Prostate gland (tissue), 2 donors: ENCODE results near the gene RSPH1. TPM values are rescaled to one million over a fixed set of nuclear protein-coding genes. Genes with fewer than 3 reads are reported as not detected.
A peak's percentile ranks its signal among the peaks of the same experiment; 100 is the strongest.

Experiments
- DNase-seq: peaks from one replicate; pipeline ENCODE4 v3.0.0-alpha.2; 2019; ENCODE audit warnings: low spot score
- H3K27ac ChIP-seq, 2 donors: fragments of 200-600 bp; sonication (generic); 2 replicates each; pipeline ENCODE4 v1.5.1; 2017 to 2019
- H3K27me3 ChIP-seq: fragments of 200-600 bp; sonication (generic); replicated peaks from 2 replicates; pipeline ENCODE4 v1.5.1; 2019; ENCODE audit not compliant: insufficient read depth
- H3K36me3 ChIP-seq, 2 donors: fragments of 200-600 bp; sonication (generic); 1 replicate in 1 of 2; 2 replicates in 1 of 2; pipeline versions ENCODE4 v1.5.1 to v1.8.1; 2017 to 2019
- H3K4me1 ChIP-seq: fragments of 200-600 bp; sonication (generic); replicated peaks from 2 replicates; pipeline ENCODE4 v1.5.1; 2019
- H3K4me3 ChIP-seq, 2 donors: fragments of 200-600 bp; sonication (generic); 2 replicates each; pipeline ENCODE4 v1.5.1; 2017 to 2019
- H3K9me3 ChIP-seq: fragments of 200-600 bp; sonication (generic); 2 replicates; pipeline ENCODE4 v1.5.1; 2017
- POLR2A ChIP-seq: fragments of 450-650 bp; IDR thresholded peaks from one replicate; pipeline ENCODE4 v1.6.1; 2016; ENCODE audit warnings: antibody characterized with exemption, mild to moderate bottlenecking
- POLR2AphosphoS5 ChIP-seq: sonication (generic); formaldehyde crosslinking; IDR thresholded peaks from one replicate; pipeline ENCODE4 v1.6.1; 2017; ENCODE audit warnings: antibody characterized with exemption
- WGBS: methylation state at CpG from one replicate; pipeline ENCODE4 v1.1.5; 2018; 5-methylcytosine and 5-hydroxymethylcytosine counted together
- intact Hi-C: fragments of 100-400 bp; cut with DNase I; formaldehyde crosslinking; loops from one replicate; pipeline ENCODE4 v1.14.2; 2022
- total RNA-seq, 2 donors: library from RNA; depleted of rRNA; stranded (reverse); fragments of >200 nt; gene quantifications; one replicate each; pipeline ENCODE4 v1.1.0, GENCODE V29; 2016
- TF ChIP-seq, protein P1 (sequence below), 4 experiments: fragments of 200-600 bp in 2 of 4; fragments of 450-650 bp in 2 of 4; sonication (generic) in 2 of 4; IDR thresholded peaks; 1 replicate in 3 of 4; 2 replicates in 1 of 4; pipeline ENCODE4 v1.5.1; 2016 to 2019; ENCODE audit warnings: antibody characterized with exemption in 4 of 4, mild to moderate bottlenecking in 2 of 4, moderate library complexity in 2 of 4

Gene RSPH1
- total RNA-seq, 2 donors from 2014 or later: 1.6 to 2.6 TPM

DNA sequence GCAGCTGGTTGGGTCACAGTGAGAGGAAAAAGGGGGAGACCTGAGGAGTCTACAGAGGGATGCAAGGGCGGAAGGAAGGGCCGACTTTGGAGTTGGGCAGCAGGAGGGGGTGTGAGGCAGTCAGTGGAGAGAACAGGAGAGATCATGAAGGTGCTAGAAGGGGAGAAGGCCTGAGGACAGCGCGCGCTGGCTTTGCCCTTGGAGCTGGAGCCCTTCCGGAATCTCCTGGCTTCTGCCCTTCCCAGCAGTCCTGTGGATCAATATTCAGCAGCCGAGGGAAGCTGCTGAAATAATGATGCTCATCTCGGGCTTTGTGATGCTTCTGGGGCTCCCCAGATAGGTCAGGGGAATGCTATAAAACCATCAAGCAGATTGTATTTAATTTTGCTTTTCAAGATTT is 44.4 kb upstream of the RSPH1 start:
- Histone ChIP-seq H3K36me3 (peaks cover 0 to 5% of the 10 kb centered on the region in 2 donors), H3K4me1 (peaks cover 16% of the 10 kb centered on the region), H3K27ac (peak overlapping the region in 1 of 2 donors; percentile 95), H3K9me3 (no peaks in the 10 kb centered on the region), H3K4me3 (no peak overlapping the region), H3K27me3 (no peaks in the 10 kb centered on the region)
- 90% methylated on average over 8 of the region's 8 CpGs for WGBS
- TF ChIP-seq POLR2AphosphoS5: no peak
- DNase-seq: no peak
- intact Hi-C loops: no loop called here

DNA sequence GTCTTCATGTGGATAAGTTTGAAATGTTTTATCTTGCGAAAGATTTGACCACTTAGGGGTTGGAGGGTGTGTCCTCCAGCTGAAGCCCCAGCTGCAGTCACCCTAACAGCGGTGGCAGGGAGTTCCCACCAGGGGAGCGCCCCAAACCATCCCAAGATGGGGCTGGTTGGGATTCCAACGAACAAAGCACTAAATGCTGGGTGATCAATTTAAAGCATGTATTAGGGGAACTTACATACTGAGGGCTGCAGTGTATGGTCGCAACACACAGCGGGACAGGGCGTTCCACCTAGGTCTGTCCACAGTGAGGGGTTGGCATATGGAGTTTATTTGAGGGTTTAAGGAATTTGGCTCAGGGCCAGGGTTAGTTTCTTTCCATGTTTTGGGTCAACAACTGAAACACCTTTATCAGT is 43.9 kb upstream of the RSPH1 start:
- TF ChIP-seq POLR2AphosphoS5 (no peak), POLR2A (no peak)
- TF ChIP-seq, protein P1, sequence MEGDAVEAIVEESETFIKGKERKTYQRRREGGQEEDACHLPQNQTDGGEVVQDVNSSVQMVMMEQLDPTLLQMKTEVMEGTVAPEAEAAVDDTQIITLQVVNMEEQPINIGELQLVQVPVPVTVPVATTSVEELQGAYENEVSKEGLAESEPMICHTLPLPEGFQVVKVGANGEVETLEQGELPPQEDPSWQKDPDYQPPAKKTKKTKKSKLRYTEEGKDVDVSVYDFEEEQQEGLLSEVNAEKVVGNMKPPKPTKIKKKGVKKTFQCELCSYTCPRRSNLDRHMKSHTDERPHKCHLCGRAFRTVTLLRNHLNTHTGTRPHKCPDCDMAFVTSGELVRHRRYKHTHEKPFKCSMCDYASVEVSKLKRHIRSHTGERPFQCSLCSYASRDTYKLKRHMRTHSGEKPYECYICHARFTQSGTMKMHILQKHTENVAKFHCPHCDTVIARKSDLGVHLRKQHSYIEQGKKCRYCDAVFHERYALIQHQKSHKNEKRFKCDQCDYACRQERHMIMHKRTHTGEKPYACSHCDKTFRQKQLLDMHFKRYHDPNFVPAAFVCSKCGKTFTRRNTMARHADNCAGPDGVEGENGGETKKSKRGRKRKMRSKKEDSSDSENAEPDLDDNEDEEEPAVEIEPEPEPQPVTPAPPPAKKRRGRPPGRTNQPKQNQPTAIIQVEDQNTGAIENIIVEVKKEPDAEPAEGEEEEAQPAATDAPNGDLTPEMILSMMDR (IDR thresholded peaks at IDR 0.05): no peak
- no peak for DNase-seq
- peak overlapping the region in 1 of 2 donors; percentile 95 for H3K27ac ChIP-seq
- H3K4me3 ChIP-seq: no peak overlapping the region
- H3K9me3 ChIP-seq: no peaks in the 10 kb centered on the region
- H3K36me3 ChIP-seq: peaks cover 0 to 5% of the 10 kb centered on the region in 2 donors
- 78% methylated on average over 7 of the region's 7 CpGs for WGBS
- intact Hi-C loops: no loop called here
- no peaks in the 10 kb centered on the region for H3K27me3 ChIP-seq
- H3K4me1 ChIP-seq: peaks cover 18% of the 10 kb centered on the region

DNA sequence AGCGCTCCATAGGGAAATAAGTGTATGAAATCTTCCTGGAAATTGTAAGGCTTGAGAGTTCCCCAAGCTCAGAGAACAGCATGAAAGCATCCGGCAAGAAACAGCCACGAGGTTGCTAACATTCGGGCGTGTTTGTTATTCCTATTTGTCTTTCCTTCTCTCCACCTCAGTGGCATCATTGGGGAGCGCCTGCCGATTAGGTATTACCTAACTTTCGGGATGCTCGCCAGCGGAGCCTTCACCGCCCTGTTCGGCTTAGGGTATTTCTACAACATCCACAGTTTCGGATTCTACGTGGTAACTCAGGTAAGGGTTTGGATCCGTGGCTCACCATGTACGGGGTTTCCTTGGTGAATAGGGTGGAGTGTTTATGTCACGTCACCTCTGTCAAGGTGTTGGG is 43.3 kb upstream of the RSPH1 start:
- TF ChIP-seq, protein P1 (IDR thresholded peaks at IDR 0.05): no peak
- no peak for TF ChIP-seq POLR2A
- TF ChIP-seq POLR2AphosphoS5: peak; percentile 12
- WGBS: 81% methylated on average over 17 of the region's 17 CpGs
- intact Hi-C loops: no loop called here
- DNase-seq: peak; percentile 46
- Histone ChIP-seq H3K36me3 (peaks cover 0 to 5% of the 10 kb centered on the region in 2 donors), H3K4me3 (no peak overlapping the region), H3K4me1 (peaks cover 18% of the 10 kb centered on the region), H3K9me3 (no peaks in the 10 kb centered on the region), H3K27me3 (no peaks in the 10 kb centered on the region), H3K27ac (peak overlapping the region; percentile 67 to 95)

DNA sequence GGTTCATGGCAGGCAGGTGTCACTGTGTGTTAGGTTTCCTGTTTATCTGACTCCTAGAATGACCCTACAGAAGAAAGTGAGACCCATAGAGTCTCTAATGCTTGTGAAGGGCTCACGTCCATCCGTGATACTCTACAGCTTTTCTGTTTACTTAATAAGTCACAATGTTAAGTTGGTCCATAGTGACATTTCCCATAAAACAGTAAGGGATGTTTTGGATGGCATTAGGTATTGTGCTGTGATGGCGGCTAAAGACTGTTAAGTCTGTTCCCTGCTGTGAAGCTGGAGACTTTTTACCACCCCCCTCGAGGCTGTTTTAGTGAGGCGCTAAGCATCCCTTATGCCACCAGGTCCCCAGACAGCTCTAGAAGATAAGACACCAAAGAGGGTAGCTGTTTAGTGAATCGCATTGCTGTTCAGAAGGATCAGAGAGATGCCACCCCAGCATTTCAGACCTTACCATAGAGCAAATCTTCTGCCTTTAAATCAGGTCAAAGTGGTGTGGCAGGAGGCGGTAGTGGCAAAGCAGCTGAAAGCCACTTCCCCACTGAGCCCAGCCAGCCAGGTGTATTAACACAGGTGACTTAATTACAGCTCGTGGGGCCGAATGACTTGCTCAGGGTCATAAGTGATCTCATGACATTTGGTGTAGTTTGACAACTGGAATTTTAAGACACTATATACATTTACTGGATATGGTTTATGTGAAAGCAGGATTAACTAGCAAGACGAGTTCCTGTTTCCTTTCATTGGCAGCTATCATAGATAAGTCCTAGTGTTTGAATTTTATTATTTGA is 42.7 kb upstream of the RSPH1 start:
- TF ChIP-seq POLR2AphosphoS5: peak; percentile 55
- TF ChIP-seq, protein P1 (IDR thresholded peaks at IDR 0.05): no peak
- peak overlapping the region; percentile 67 to 95 for H3K27ac ChIP-seq
- peaks cover 18% of the 10 kb centered on the region for H3K4me1 ChIP-seq
- no peak overlapping the region for H3K4me3 ChIP-seq
- H3K36me3 ChIP-seq: peaks cover 0 to 5% of the 10 kb centered on the region in 2 donors
- intact Hi-C loops: no loop called here
- no peaks in the 10 kb centered on the region for H3K27me3 ChIP-seq
- 59% methylated on average over 10 of the region's 10 CpGs for WGBS
- no peaks in the 10 kb centered on the region for H3K9me3 ChIP-seq
- no peak for DNase-seq

DNA sequence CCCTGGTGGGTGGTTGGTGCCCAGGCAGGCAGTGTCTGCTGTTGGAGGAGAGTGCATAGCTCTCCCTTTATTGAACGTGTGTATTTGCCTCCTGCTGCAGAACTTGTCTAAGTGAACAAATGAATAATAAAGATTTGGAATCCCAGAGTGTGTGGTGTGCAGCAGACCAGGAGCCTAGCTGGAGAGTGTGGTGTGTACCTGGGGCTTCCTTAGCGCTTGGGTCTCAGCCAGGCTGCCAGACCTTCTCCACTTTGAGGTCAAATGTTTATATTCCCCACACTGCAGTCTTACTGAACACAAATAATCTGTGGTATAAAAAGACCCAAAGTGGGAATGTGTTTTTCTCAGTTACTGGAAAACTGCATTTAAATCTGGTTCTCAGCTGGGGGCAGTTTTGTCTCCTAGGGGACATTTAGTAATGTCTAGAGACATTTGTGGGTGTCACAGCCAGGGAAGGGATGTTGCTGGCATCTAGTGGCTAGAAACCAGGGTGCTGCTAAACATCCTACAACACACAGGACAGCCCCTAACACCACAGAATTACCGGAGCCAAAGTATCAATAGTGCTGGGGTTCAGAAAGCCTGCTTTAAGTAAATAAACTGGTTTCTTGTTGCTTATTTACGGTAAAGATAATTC is 41.2 kb upstream of the RSPH1 start:
- Histone ChIP-seq H3K36me3 (no peaks in the 10 kb centered on the region), H3K27ac (peak overlapping the region; percentile 67 to 95), H3K9me3 (no peaks in the 10 kb centered on the region), H3K4me1 (peaks cover 28% of the 10 kb centered on the region), H3K27me3 (no peaks in the 10 kb centered on the region), H3K4me3 (no peak overlapping the region)
- no peak for DNase-seq
- intact Hi-C loops: no loop called here
- TF ChIP-seq POLR2AphosphoS5 (no peak), POLR2A (no peak)
- TF ChIP-seq, protein P1 (IDR thresholded peaks at IDR 0.05): peak in 3 of 4 experiments; percentile 11 to 39 (median 15)
- 72% methylated on average over 4 of the region's 4 CpGs for WGBS
